T-helper 17 cell (primary cell): ENCODE measurements around the gene XPC. TPM values are rescaled to one million over a fixed set of nuclear protein-coding genes. Genes with fewer than 3 reads are reported as not detected.
A peak's percentile ranks its signal among the peaks of the same experiment; 100 is the strongest.

Experiments used
- ATAC-seq: fragments of 150-1000 bp; cut with Tn5 transposase; 2 replicates; pipeline ENCODE4 v1.10.0; 2021; ENCODE audit warnings: mild to moderate bottlenecking, moderate library complexity
- DNase-seq, 3 donors: peaks; one replicate each; pipeline versions ENCODE4 v3.0.0 to v3.0.0-alpha.2; 2020 to 2021
- H3K9me3 ChIP-seq: one replicate; pipeline ENCODE4 v1.7.0; 2013; ENCODE audit warnings: low read length, mild to moderate bottlenecking; ENCODE audit not compliant: control insufficient read depth, poor library complexity, severe bottlenecking
- H3K27ac Mint-ChIP-seq: one replicate; pipeline ENCODE4 v1.8.0; 2022; ENCODE audit warnings: mild to moderate bottlenecking, moderate library complexity, mixed read lengths
- H3K27me3 Mint-ChIP-seq: one replicate; pipeline ENCODE4 v1.8.0; 2022; ENCODE audit warnings: mixed read lengths
- H3K36me3 Mint-ChIP-seq: one replicate; pipeline ENCODE4 v1.8.0; 2022; ENCODE audit warnings: low read depth, mixed read lengths
- H3K4me1 Mint-ChIP-seq: one replicate; pipeline ENCODE4 v1.8.0; 2022; ENCODE audit warnings: mild to moderate bottlenecking, mixed read lengths
- H3K4me3 Mint-ChIP-seq: one replicate; pipeline ENCODE4 v1.8.0; 2022; ENCODE audit warnings: mild to moderate bottlenecking, moderate library complexity, mixed read lengths
- total RNA-seq, 4 donors: library from RNA in 2 of 4; stranded (reverse) in 2 of 4; gene quantifications; one replicate each; pipeline ENCODE4 v1.2.3 and lab custom pipeline; 2022 to 2026

XPC gene
- total RNA-seq, 2 donors from 2014 or later: 65.0 to 76.4 TPM

DNA sequence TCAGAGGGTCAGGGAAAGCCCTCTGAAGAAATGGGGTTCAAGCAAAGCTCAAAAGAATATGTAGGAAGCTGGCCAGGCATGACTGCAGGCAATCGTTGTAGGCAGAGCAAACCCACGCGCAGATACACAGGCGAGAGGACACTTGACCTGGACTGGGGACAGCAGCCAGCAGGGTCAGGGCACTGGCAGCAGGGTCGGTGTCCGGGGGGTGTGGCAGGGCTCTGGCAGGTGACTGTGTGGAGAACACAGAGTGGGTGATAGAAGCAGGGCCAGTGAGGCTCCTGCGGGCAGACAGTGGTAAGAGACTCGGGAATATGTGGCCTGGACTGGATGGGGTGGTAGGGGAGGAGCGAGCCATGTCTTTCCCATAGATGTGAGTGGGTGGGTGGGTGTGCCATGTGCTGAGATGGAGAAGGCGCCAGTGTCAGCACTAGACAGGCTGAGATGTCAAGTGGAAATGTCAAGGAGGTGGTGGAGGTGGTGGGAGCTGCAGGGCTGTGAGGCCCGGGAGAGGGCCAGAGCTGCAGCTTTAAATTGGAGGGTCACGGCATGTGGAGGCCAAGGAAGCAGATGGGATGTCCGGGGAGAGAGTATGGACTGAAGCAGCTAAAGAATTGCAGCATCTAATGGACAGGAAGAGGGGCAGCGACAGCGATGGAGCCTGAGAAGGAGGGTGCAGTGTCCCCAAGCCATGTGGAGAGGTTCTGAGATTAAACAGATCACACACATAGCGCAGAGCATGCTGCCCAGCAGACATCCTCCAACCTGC lies 40.1 kb downstream of the XPC start:
- Mint-ChIP-seq H3K36me3 (peaks cover 4% of the 10 kb centered on the region), H3K27ac (peak overlapping the region; percentile 100), H3K27me3 (no peaks in the 10 kb centered on the region), H3K4me3 (peak overlapping the region; percentile 66), H3K4me1 (peaks cover 32% of the 10 kb centered on the region)
- H3K9me3 ChIP-seq: no peaks in the 10 kb centered on the region
- ATAC-seq (no peak), DNase-seq (no peak)

DNA sequence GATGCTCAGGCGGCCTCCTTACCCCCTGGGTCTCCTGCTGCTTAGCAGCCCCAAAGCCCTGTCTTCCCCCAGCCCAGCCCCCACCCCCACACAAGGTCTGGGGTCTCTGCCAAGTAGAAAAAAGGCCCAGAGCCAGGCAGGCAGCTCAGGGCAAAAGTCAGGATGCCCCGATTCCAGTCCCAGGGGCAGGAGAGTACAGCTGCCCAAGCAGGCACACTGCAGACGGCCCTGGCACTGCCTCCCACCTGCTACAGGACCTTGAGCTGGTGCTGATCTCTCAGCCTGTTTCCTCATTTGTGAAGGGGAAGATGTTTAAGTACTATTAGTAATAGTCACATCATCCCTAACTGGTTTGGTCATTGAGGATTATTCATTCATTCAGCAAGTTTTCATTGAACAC lies 41.0 kb downstream of the XPC start:
- peaks cover 4% of the 10 kb centered on the region for H3K36me3 Mint-ChIP-seq
- no peaks in the 10 kb centered on the region for H3K9me3 ChIP-seq
- ATAC-seq (no peak), DNase-seq (no peak)
- peak overlapping the region; percentile 100 for H3K27ac Mint-ChIP-seq
- peaks cover 25% of the 10 kb centered on the region for H3K4me1 Mint-ChIP-seq
- H3K27me3 Mint-ChIP-seq: no peaks in the 10 kb centered on the region
- H3K4me3 Mint-ChIP-seq: no peak overlapping the region

DNA sequence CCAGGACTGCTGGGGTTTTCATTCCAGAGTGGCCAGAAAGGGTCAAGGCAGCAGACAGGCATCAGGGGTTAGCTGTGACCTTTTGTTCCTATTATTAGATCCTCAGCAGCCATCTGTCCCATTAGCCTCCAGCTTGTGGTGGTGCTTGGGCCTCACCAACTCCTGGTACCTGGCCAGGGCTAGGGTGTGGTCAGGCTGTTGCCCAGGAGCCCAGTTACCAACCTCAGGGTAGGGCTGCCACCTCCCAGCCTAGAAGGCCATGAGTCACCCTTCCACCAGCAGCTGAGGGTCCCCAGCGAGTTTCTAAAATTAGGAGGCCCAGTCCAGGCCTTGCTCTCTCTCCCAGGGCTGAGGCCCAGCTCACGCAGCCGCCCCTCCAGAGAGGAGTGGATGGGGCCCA lies 41.4 kb downstream of the XPC start:
- DNase-seq (no peak), ATAC-seq (no peak)
- no peaks in the 10 kb centered on the region for H3K27me3 Mint-ChIP-seq
- peak overlapping the region; percentile 8 for H3K27ac Mint-ChIP-seq
- no peaks in the 10 kb centered on the region for H3K9me3 ChIP-seq
- H3K4me1 Mint-ChIP-seq: peaks cover 21% of the 10 kb centered on the region
- no peak overlapping the region for H3K4me3 Mint-ChIP-seq
- H3K36me3 Mint-ChIP-seq: peaks cover 3% of the 10 kb centered on the region

DNA sequence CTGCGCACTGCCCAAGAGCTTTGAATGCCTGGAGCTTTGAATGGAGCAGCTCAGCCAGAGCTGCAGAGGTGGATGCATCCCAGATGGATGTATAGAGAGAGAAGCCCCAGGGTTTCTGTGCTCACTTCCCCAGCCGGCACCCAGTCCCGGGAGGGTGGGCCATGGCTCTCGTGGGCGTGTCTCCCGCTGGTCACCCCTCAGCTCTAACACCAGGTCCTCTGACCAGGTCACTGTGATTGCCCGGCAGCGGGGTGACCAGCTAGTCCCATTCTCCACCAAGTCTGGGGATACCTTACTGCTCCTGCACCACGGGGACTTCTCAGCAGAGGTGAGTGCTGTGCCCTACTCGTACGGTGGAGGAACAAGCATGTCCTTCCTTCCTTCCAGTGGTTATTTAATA lies 42.8 kb downstream of the XPC start:
- Mint-ChIP-seq H3K27ac (peak overlapping the region; percentile 71), H3K4me1 (peaks cover 13% of the 10 kb centered on the region), H3K4me3 (no peak overlapping the region), H3K27me3 (no peaks in the 10 kb centered on the region), H3K36me3 (no peaks in the 10 kb centered on the region)
- ATAC-seq (no peak), DNase-seq (no peak)
- no peaks in the 10 kb centered on the region for H3K9me3 ChIP-seq

DNA sequence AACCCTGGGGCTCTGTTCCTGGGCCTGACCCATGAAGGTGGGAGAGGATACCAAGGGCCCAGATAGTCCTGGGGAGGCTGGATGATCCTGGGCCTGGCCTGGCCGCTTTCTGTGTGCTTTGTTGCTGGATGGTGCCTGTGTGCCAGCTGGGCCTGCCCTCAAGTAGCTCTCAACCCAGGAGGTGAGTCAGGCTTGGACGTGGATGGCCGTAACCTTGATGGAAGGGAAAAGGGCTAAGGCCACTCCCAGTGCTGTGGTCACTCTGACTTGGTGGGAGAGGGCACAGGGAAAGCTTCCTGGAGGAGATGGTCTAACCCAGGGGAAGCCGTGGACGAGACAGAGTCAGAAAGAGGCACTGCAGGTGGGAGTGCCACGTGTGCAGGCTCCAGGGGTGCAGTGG lies 44.1 kb downstream of the XPC start:
- ATAC-seq: no peak
- no peak for DNase-seq
- peak overlapping the region; percentile 59 for H3K27ac Mint-ChIP-seq
- H3K36me3 Mint-ChIP-seq: peaks cover 2% of the 10 kb centered on the region
- H3K4me1 Mint-ChIP-seq: peaks cover 8% of the 10 kb centered on the region
- no peaks in the 10 kb centered on the region for H3K27me3 Mint-ChIP-seq
- no peak overlapping the region for H3K4me3 Mint-ChIP-seq
- no peaks in the 10 kb centered on the region for H3K9me3 ChIP-seq

DNA sequence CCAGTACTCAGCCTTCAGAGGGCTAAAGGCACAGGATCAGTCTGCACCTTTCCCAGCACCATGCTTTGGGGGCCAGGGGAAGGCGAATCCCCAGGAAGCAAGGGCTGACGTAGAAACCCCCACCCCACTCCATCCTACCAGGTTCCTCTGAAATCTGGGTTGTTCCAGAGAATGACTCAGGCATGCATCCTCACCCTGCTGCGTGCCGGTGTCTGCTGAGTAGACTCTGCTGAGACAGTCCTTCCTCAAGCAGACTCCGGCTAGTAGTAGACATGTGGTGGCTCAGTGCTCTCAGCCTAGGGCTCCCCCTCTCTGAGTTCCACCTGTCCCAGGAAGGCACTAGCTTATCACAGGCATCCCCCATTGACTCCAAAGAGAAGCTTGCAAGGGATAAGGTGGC lies 44.5 kb downstream of the XPC start:
- peak overlapping the region; percentile 59 for H3K27ac Mint-ChIP-seq
- peaks cover 8% of the 10 kb centered on the region for H3K4me1 Mint-ChIP-seq
- peaks cover 2% of the 10 kb centered on the region for H3K36me3 Mint-ChIP-seq
- no peaks in the 10 kb centered on the region for H3K9me3 ChIP-seq
- H3K4me3 Mint-ChIP-seq: no peak overlapping the region
- H3K27me3 Mint-ChIP-seq: no peaks in the 10 kb centered on the region
- DNase-seq (no peak), ATAC-seq (no peak)

DNA sequence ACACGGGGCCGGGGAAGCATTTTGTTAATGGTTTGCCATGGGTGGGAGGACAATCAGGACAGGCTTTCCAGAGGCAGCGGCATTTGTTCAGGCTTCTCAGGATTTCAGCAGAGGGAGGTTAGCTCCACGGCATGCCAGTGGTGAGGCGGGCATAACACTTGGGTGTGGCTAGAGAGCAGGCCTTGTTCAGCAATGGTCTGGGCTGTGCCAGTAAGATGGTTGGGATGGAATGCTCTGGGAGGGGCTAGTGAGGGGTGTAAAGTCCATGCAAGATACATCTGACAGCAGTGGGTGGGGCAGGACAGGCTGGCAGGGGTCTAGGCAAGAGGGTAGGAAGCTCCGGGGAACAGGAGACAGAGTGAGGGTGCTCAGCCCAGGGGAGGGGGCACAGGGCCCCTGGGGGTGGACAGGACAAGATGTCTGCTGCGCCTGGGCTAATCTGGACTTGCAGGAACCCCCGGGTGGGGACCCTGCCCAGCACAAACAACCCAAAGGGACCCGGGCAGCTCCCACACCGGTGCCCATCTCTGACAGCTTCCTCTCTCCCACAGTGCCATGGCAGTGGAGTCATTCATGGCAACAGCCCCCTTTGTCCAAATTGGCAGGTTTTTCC lies 45.1 kb downstream of the XPC start:
- Mint-ChIP-seq H3K4me3 (peak overlapping the region; percentile 61), H3K27ac (no peak overlapping the region), H3K36me3 (peaks cover 4% of the 10 kb centered on the region), H3K4me1 (peaks cover 10% of the 10 kb centered on the region), H3K27me3 (no peaks in the 10 kb centered on the region)
- no peak for ATAC-seq
- DNase-seq: no peak
- no peaks in the 10 kb centered on the region for H3K9me3 ChIP-seq

DNA sequence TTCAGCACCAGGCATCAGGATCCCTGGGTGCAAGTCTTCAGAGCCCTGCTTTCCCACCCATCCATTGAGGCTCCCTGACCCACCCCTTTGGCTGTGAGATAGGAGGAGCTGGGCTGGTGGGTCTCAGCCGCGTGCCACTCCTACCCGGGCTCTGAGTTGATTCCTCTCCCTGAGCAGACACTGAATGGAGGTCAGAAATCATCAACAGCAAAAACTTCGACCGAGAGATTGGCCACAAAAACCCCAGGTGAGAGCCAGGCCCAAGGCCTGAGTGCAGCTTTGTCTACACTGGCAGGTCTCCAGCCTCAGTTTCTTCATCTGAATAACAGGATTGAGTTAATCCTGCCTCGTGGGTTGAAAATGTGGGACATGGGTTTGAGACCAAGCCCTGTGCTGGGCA lies 45.7 kb downstream of the XPC start:
- no peaks in the 10 kb centered on the region for H3K9me3 ChIP-seq
- Mint-ChIP-seq H3K27ac (peak overlapping the region; percentile 45), H3K4me3 (no peak overlapping the region), H3K27me3 (no peaks in the 10 kb centered on the region), H3K4me1 (peaks cover 13% of the 10 kb centered on the region), H3K36me3 (peaks cover 5% of the 10 kb centered on the region)
- ATAC-seq (no peak), DNase-seq (no peak)

DNA sequence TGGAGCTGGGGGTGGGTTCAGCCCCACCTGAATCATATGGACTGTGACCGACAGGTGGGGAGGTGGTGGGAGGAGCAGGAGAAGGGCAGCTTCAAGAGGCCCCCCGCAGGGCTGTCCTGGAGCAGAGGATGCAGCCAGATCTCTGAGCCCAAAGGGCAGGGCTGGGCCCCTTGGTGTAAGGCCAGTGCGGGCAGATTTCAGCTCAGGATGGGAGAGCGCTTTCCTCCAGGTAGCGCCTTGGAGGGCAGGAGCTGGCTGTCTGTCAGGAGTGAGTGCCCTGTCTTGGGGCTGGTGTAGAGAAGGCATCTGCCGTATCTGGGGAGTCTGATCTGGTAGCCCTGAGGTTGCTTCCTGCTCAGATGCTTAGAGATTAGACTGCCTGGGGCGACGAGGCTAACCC lies 46.3 kb downstream of the XPC start:
- Mint-ChIP-seq H3K4me1 (peaks cover 18% of the 10 kb centered on the region), H3K27me3 (no peaks in the 10 kb centered on the region), H3K27ac (peak overlapping the region; percentile 45), H3K36me3 (peaks cover 5% of the 10 kb centered on the region), H3K4me3 (peak overlapping the region; percentile 28)
- ATAC-seq (no peak), DNase-seq (no peak)
- no peaks in the 10 kb centered on the region for H3K9me3 ChIP-seq

DNA sequence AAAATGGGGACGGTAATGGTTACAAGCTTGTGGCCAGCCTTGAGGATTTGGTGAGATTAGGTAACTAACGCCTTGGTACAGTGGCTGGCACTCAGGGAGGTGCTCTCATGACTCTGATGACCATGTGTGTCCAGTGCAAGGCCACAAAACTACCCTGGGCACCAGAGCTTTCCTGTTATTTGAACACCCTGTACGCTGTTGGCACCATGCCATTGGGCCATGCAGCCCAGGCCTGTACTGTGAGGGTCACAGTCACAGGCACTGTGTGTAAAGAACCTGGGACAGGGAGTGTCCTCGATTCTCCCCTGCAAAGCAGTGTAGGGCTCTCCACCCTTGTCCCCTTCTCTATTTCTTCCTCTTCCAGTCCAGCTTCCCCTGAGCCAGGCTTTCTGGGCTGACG lies 47.3 kb downstream of the XPC start:
- Mint-ChIP-seq H3K27ac (peak overlapping the region; percentile 54), H3K36me3 (peaks cover 5% of the 10 kb centered on the region), H3K27me3 (no peaks in the 10 kb centered on the region), H3K4me3 (no peak overlapping the region), H3K4me1 (peaks cover 25% of the 10 kb centered on the region)
- DNase-seq (no peak), ATAC-seq (no peak)
- no peaks in the 10 kb centered on the region for H3K9me3 ChIP-seq

DNA sequence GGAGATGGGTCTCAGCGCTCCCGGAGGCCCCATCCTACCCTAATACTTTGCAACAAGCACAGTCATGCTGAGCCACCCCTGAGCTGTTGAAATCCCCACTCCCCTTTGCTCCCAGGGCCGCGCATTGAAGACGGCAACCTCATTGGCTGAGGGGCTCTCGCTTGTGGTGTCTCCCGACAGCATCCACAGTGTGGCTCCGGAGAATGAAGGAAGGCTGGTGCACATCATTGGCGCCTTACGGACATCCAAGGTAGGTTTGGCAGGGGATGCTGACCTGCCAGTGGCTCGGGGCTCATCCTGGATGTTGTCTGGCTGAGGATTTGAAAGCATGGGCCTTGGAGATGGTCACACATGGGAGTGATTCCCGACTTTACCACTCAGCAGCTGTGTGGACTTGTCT lies 47.7 kb downstream of the XPC start:
- H3K4me3 Mint-ChIP-seq: no peak overlapping the region
- no peaks in the 10 kb centered on the region for H3K9me3 ChIP-seq
- no peak overlapping the region for H3K27ac Mint-ChIP-seq
- ATAC-seq (no peak), DNase-seq (no peak)
- H3K36me3 Mint-ChIP-seq: peaks cover 5% of the 10 kb centered on the region
- peaks cover 27% of the 10 kb centered on the region for H3K4me1 Mint-ChIP-seq
- no peaks in the 10 kb centered on the region for H3K27me3 Mint-ChIP-seq

DNA sequence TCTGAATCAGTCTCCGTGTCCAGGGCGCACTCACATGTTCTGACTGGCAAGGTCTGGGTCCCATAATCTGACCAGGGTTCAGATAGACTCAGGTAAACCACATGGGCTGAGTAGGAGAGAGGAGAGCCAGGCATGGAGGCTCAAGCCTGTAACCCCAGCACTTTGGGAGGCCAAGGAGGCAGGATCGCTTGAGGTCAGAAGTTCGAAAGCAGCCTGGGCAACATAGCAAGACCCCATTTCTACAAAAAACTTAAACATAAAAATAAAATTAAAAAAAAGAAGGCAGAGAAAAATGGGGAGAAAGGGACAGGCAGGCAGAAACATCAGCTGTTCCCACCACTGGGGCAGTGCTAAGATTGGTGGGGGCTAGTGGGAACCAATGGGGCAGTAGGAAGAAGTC lies 48.2 kb downstream of the XPC start:
- H3K9me3 ChIP-seq: no peaks in the 10 kb centered on the region
- DNase-seq (no peak), ATAC-seq (no peak)
- Mint-ChIP-seq H3K4me1 (peaks cover 32% of the 10 kb centered on the region), H3K36me3 (peaks cover 5% of the 10 kb centered on the region), H3K4me3 (no peak overlapping the region), H3K27me3 (no peaks in the 10 kb centered on the region), H3K27ac (peak overlapping the region; percentile 76)

DNA sequence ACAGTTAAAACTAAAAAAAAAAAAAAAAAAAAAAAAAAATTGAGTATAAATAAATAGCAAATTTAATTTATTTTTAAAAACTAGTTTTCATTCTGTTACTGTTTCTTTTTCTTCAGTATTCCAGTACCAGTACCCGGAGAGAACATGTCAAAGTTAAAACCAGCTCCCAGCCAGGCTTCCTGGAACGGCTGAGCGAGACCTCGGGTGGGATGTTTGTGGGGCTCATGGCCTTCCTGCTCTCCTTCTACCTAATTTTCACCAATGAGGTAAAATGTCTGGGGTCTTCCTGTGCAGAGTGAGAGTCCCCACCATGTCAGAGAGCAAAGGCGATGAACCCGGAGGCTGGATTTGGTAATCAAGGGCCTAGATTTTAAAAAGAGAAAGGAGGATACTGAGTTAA lies 49.1 kb downstream of the XPC start:
- no peak for DNase-seq

DNA sequence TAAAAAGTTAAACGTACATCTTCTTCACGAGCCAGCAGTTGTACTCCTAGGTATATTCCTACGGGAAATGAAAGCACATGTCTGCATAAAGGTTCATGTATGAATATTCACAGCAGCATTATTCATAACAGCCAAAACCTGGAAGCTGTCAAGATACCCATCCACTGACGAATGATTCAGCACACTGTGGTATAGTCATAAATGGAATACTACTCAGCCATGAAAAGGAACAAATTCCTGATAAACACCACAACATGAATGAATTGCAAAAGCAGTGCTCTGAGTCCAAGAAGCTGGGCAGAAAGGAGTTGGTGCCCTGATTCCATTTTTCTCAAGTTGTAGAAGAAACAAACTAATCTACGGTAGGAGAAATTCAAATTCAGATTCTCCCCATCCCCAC lies 49.7 kb downstream of the XPC start:
- Mint-ChIP-seq H3K4me3 (no peak overlapping the region), H3K4me1 (peaks cover 35% of the 10 kb centered on the region), H3K27ac (no peak overlapping the region), H3K36me3 (peaks cover 5% of the 10 kb centered on the region), H3K27me3 (no peaks in the 10 kb centered on the region)
- DNase-seq (no peak), ATAC-seq (no peak)
- no peaks in the 10 kb centered on the region for H3K9me3 ChIP-seq

More for the DNA sequence above, 49.1 kb downstream of the XPC start:
- H3K9me3 ChIP-seq: no peaks in the 10 kb centered on the region
- Mint-ChIP-seq H3K4me1 (peaks cover 32% of the 10 kb centered on the region), H3K4me3 (peak overlapping the region; percentile 45), H3K27me3 (no peaks in the 10 kb centered on the region), H3K36me3 (peaks cover 5% of the 10 kb centered on the region), H3K27ac (no peak overlapping the region)
- no peak for ATAC-seq
